Measurements from ENCODE around the gene SYCN. TPM values are rescaled to one million over a fixed set of nuclear protein-coding genes. Genes with fewer than 3 reads are reported as not detected.

The SYCN gene
- total RNA-seq, 1 donor from 2014 or later = not detected

GRCh38 chr19:39202998-39203355, 1.1 kb downstream of the SYCN start:
- Mint-ChIP-seq H3K27me3 (ENCODE audit: unreplicated experiment) (peaks cover 7% of the 10 kb centered on the region), H3K4me1 (ENCODE audit: low read depth, unreplicated experiment) (peaks cover 11% of the 10 kb centered on the region), H3K4me3 (ENCODE audit: unreplicated experiment) (no peak overlapping the region), H3K9me3 (ENCODE audit: unreplicated experiment) (no peaks in the 10 kb centered on the region), H3K27ac (ENCODE audit: unreplicated experiment) (no peak overlapping the region), H3K36me3 (ENCODE audit: unreplicated experiment) (no peaks in the 10 kb centered on the region)
- no peak for DNase-seq
- TF ChIP-seq CTCF (IDR thresholded peaks at IDR 0.05; ENCODE audit: partially characterized antibody, unreplicated experiment) = no peak

GRCh38 chr19:39200803-39201115, 3.3 kb downstream of the SYCN start:
- Mint-ChIP-seq H3K36me3 (ENCODE audit: unreplicated experiment) (no peaks in the 10 kb centered on the region), H3K9me3 (ENCODE audit: unreplicated experiment) (peaks cover 6% of the 10 kb centered on the region), H3K4me1 (ENCODE audit: low read depth, unreplicated experiment) (peaks cover 13% of the 10 kb centered on the region), H3K27me3 (ENCODE audit: unreplicated experiment) (peaks cover 13% of the 10 kb centered on the region), H3K4me3 (ENCODE audit: unreplicated experiment) (no peak overlapping the region), H3K27ac (ENCODE audit: unreplicated experiment) (no peak overlapping the region)
- TF ChIP-seq CTCF (IDR thresholded peaks at IDR 0.05; ENCODE audit: partially characterized antibody, unreplicated experiment) = no peak
- no peak for DNase-seq

GRCh38 chr19:39200066-39200802, 3.8 kb downstream of the SYCN start:
- no peaks in the 10 kb centered on the region for H3K36me3 Mint-ChIP-seq (ENCODE audit: unreplicated experiment)
- peaks cover 9% of the 10 kb centered on the region for H3K9me3 Mint-ChIP-seq (ENCODE audit: unreplicated experiment)
- H3K4me1 Mint-ChIP-seq (ENCODE audit: low read depth, unreplicated experiment) = peaks cover 13% of the 10 kb centered on the region
- H3K27me3 Mint-ChIP-seq (ENCODE audit: unreplicated experiment) = peaks cover 13% of the 10 kb centered on the region
- no peak overlapping the region for H3K27ac Mint-ChIP-seq (ENCODE audit: unreplicated experiment)
- TF ChIP-seq CTCF (IDR thresholded peaks at IDR 0.05; ENCODE audit: partially characterized antibody, unreplicated experiment) = no peak
- no peak for DNase-seq
- no peak overlapping the region for H3K4me3 Mint-ChIP-seq (ENCODE audit: unreplicated experiment)

GRCh38 chr19:39199025-39199424, 5.0 kb downstream of the SYCN start:
- Mint-ChIP-seq H3K4me3 (ENCODE audit: unreplicated experiment) (no peak overlapping the region), H3K9me3 (ENCODE audit: unreplicated experiment) (peaks cover 12% of the 10 kb centered on the region), H3K36me3 (ENCODE audit: unreplicated experiment) (no peaks in the 10 kb centered on the region), H3K27ac (ENCODE audit: unreplicated experiment) (no peak overlapping the region), H3K4me1 (ENCODE audit: low read depth, unreplicated experiment) (peaks cover 13% of the 10 kb centered on the region), H3K27me3 (ENCODE audit: unreplicated experiment) (peaks cover 13% of the 10 kb centered on the region)
- TF ChIP-seq CTCF (IDR thresholded peaks at IDR 0.05; ENCODE audit: partially characterized antibody, unreplicated experiment) = no peak
- DNase-seq = peak; percentile 41

- H3K36me3 Mint-ChIP-seq (ENCODE audit: unreplicated experiment) = no peaks in the 10 kb centered on the region
- peaks cover 12% of the 10 kb centered on the region for H3K27me3 Mint-ChIP-seq (ENCODE audit: unreplicated experiment)
- no peak overlapping the region for H3K27ac Mint-ChIP-seq (ENCODE audit: unreplicated experiment)
- no peak for DNase-seq
- peaks cover 12% of the 10 kb centered on the region for H3K9me3 Mint-ChIP-seq (ENCODE audit: unreplicated experiment)
- no peak for TF ChIP-seq CTCF (IDR thresholded peaks at IDR 0.05; ENCODE audit: partially characterized antibody, unreplicated experiment)
- no peak overlapping the region for H3K4me3 Mint-ChIP-seq (ENCODE audit: unreplicated experiment)
- peaks cover 13% of the 10 kb centered on the region for H3K4me1 Mint-ChIP-seq (ENCODE audit: low read depth, unreplicated experiment)
These were observed 6.3 kb downstream of the SYCN start for GRCh38 chr19:39197808-39198207.
